ENCODE results near the gene TSR3.

Gene TSR3

GRCh38 chr16:1356061-1356900, 4.6 kb upstream of the TSR3 start:
- peaks cover 27% of the 10 kb centered on the region for H3K36me3 ChIP-seq (ENCODE audit: insufficient read depth, low read length)
- H3K27ac ChIP-seq (ENCODE audit: low read length) = no peak overlapping the region
- peaks cover 26% of the 10 kb centered on the region for H3K4me1 ChIP-seq (ENCODE audit: insufficient read depth, low read length)
- no peak overlapping the region for H2AFZ ChIP-seq (ENCODE audit: low read depth, low read length)
- H4K20me1 ChIP-seq (ENCODE audit: insufficient read depth, low read length) = peaks cover 39% of the 10 kb centered on the region
- TF ChIP-seq EZH2 (IDR thresholded peaks at IDR 0.05; ENCODE audit: borderline replicate concordance, low read depth, low read length, severe bottlenecking) (no peak), CTCF (IDR thresholded peaks at IDR 0.05; ENCODE audit: borderline replicate concordance, extremely low read depth, low read length, poor library complexity, severe bottlenecking) (no peak)
- ATAC-seq (ENCODE audit: insufficient read depth, low read depth) (no peak), DNase-seq (no peak)
- no peak overlapping the region for H3K9ac ChIP-seq (ENCODE audit: low read depth, low read length)
- no peak overlapping the region for H3K4me3 ChIP-seq (ENCODE audit: low read depth in 1 of 2, low read length in 2 of 2)
- H3K27me3 ChIP-seq (ENCODE audit: insufficient read depth, low read length, poor library complexity) = no peaks in the 10 kb centered on the region
- no peaks in the 10 kb centered on the region for H3K9me3 ChIP-seq (ENCODE audit: insufficient read depth, low read length, severe bottlenecking)
- no peak overlapping the region for H3K4me2 ChIP-seq (ENCODE audit: insufficient read depth, low read length)
- peaks cover 87% of the 10 kb centered on the region for H3K79me2 ChIP-seq (ENCODE audit: insufficient read depth, low read length)

GRCh38 chr16:1355591-1355990, 3.9 kb upstream of the TSR3 start:
- Histone ChIP-seq H3K27me3 (ENCODE audit: insufficient read depth, low read length, poor library complexity) (no peaks in the 10 kb centered on the region), H3K4me2 (ENCODE audit: insufficient read depth, low read length) (no peak overlapping the region), H3K4me3 (ENCODE audit: low read depth in 1 of 2, low read length in 2 of 2) (no peak overlapping the region), H3K9me3 (ENCODE audit: insufficient read depth, low read length, severe bottlenecking) (no peaks in the 10 kb centered on the region), H3K9ac (ENCODE audit: low read depth, low read length) (no peak overlapping the region), H3K79me2 (ENCODE audit: insufficient read depth, low read length) (peaks cover 89% of the 10 kb centered on the region), H3K27ac (ENCODE audit: low read length) (no peak overlapping the region), H4K20me1 (ENCODE audit: insufficient read depth, low read length) (peaks cover 46% of the 10 kb centered on the region), H3K4me1 (ENCODE audit: insufficient read depth, low read length) (peaks cover 32% of the 10 kb centered on the region), H3K36me3 (ENCODE audit: insufficient read depth, low read length) (peaks cover 27% of the 10 kb centered on the region), H2AFZ (ENCODE audit: low read depth, low read length) (no peak overlapping the region)
- no peak for DNase-seq
- ATAC-seq (ENCODE audit: insufficient read depth, low read depth) = no peak
- no peak for TF ChIP-seq CTCF (IDR thresholded peaks at IDR 0.05; ENCODE audit: borderline replicate concordance, extremely low read depth, low read length, poor library complexity, severe bottlenecking)
- TF ChIP-seq EZH2 (IDR thresholded peaks at IDR 0.05; ENCODE audit: borderline replicate concordance, low read depth, low read length, severe bottlenecking) = no peak

- Histone ChIP-seq H3K9ac (ENCODE audit: low read depth, low read length) (no peak overlapping the region), H3K27me3 (ENCODE audit: insufficient read depth, low read length, poor library complexity) (no peaks in the 10 kb centered on the region), H3K4me3 (ENCODE audit: low read depth in 1 of 2, low read length in 2 of 2) (no peak overlapping the region), H3K36me3 (ENCODE audit: insufficient read depth, low read length) (peaks cover 27% of the 10 kb centered on the region), H3K4me2 (ENCODE audit: insufficient read depth, low read length) (no peak overlapping the region), H3K4me1 (ENCODE audit: insufficient read depth, low read length) (peaks cover 38% of the 10 kb centered on the region), H3K79me2 (ENCODE audit: insufficient read depth, low read length) (peaks cover 92% of the 10 kb centered on the region), H3K27ac (ENCODE audit: low read length) (no peak overlapping the region), H2AFZ (ENCODE audit: low read depth, low read length) (no peak overlapping the region), H4K20me1 (ENCODE audit: insufficient read depth, low read length) (peaks cover 52% of the 10 kb centered on the region), H3K9me3 (ENCODE audit: insufficient read depth, low read length, severe bottlenecking) (no peaks in the 10 kb centered on the region)
- DNase-seq (no peak), ATAC-seq (ENCODE audit: insufficient read depth, low read depth) (no peak)
- TF ChIP-seq CTCF (IDR thresholded peaks at IDR 0.05; ENCODE audit: borderline replicate concordance, extremely low read depth, low read length, poor library complexity, severe bottlenecking) = no peak
- no peak for TF ChIP-seq EZH2 (IDR thresholded peaks at IDR 0.05; ENCODE audit: borderline replicate concordance, low read depth, low read length, severe bottlenecking)
Measured at GRCh38 chr16:1354815-1355540, 3.3 kb upstream of the TSR3 start.

All from DND-41 (cell line).